NB4 (cell line): ENCODE data around the gene SAXO1.
"Not testable (repeated sequence)": the region's sequence is repeated elsewhere in the genome, so short reads cannot be mapped to it uniquely, and the experiment has no call there.

ENCODE experiments used
- DNase-seq: peaks from one replicate; pipeline ENCODE4 v3.0.0; 2010; ENCODE audit warnings: low read depth
- H3K4me3 ChIP-seq: one replicate; pipeline ENCODE4 v1.5.1; 2011; ENCODE audit warnings: mild to moderate bottlenecking, low read depth, low read length, moderate library complexity
- CTCF ChIP-seq: IDR thresholded peaks from one replicate; pipeline ENCODE4 v1.5.1; 2012; ENCODE audit warnings: low read depth, low read length
- MYC ChIP-seq: IDR thresholded peaks from 2 replicates; pipeline ENCODE4 v1.6.1; 2011; ENCODE audit warnings: low read depth, low read length
- POLR2A ChIP-seq: IDR thresholded peaks from 2 replicates; pipeline ENCODE4 v1.6.1; 2011; ENCODE audit warnings: mild to moderate bottlenecking; ENCODE audit not compliant: insufficient read length; ENCODE audit errors: extremely low read depth
- TF ChIP-seq, protein P1 (sequence below): IDR thresholded peaks from 2 replicates; pipeline ENCODE4 v1.6.1; 2011; ENCODE audit warnings: low read depth, low read length

Gene SAXO1

GRCh38 chr9:19027825-19028224 is 5.2 kb downstream of the SAXO1 start:
- H3K4me3 ChIP-seq: no peak overlapping the region
- no peak for DNase-seq
- TF ChIP-seq CTCF (no peak), MYC (no peak), POLR2A (no peak)
- TF ChIP-seq, protein P1, sequence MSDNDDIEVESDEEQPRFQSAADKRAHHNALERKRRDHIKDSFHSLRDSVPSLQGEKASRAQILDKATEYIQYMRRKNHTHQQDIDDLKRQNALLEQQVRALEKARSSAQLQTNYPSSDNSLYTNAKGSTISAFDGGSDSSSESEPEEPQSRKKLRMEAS: no peak

DNA sequence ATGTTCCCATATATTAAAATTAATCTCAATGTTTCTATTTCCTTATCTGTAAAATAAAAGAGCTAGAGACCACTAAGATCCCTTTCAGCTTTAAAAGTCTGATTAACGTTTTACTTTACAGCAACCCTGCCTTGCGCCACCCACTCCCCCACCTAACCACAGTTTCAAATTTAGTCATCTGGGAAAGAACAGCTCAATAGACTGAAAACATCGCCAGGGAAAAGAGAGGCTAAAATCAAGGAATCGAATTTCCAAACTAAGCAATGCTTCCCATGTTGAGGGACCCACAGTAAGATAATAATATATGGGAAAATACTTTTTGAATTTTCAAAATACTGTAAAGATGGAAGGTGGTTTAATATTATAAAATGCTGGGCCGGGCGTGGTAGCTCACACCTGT is 6.6 kb downstream of the SAXO1 start:
- TF ChIP-seq, protein P1: no peak
- no peak for TF ChIP-seq MYC
- TF ChIP-seq CTCF: no peak
- no peak for TF ChIP-seq POLR2A
- H3K4me3 ChIP-seq: no peak overlapping the region
- peak; percentile 42 for DNase-seq

DNA sequence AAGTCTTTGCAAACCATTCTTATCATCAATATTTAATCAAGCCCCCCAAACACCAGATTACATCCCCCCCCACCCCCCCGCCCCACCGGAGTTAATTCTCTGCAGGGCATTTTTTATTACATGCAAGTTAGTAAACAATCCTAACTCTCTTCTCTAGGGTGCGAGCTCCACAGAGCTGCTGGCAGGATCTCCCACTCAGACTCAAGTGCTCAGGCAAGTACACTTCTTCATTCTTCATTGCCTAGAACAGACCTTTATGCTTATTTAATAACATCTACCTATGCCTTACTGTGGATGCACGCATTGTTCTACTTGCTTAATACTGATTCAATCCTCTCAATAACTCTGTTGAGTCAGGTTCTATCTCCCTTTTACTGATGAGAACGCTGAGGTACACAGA is 9.9 kb downstream of the SAXO1 start:
- TF ChIP-seq MYC: no peak
- no peak for DNase-seq
- H3K4me3 ChIP-seq: no peak overlapping the region

DNA sequence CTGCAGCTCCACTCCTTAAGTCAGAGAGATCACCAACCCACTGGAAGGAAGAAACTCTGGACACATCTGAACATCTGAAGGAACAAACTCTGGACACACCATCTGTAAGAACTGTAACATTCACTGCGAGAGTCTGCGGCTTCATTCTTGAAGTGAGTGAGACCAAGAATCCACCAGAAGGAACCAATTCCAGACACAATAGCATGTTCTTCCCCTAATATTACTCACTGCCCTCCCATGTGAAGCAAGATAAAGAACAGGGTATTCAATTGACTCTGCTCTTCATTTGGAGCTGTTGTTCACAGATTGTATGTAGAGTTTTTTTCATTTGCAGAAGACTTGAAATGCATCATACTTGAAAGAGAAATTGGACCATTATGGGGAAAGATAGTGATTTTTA is 10.8 kb downstream of the SAXO1 start:
- TF ChIP-seq, protein P1: no peak
- TF ChIP-seq POLR2A (no peak), MYC (no peak), CTCF (no peak)
- no peak overlapping the region for H3K4me3 ChIP-seq
- DNase-seq: no peak

- H3K4me3 ChIP-seq, DNase-seq: not testable (repeated sequence)
Measured at GRCh38 chr9:19021649-19022048, 11.4 kb downstream of the SAXO1 start.

- H3K4me3 ChIP-seq: no peak overlapping the region
- no peak for DNase-seq
- TF ChIP-seq MYC (no peak), CTCF (no peak), POLR2A (no peak)
- TF ChIP-seq, protein P1: no peak
Measured at GRCh38 chr9:19020886-19021455, 12.0 kb downstream of the SAXO1 start.

DNA sequence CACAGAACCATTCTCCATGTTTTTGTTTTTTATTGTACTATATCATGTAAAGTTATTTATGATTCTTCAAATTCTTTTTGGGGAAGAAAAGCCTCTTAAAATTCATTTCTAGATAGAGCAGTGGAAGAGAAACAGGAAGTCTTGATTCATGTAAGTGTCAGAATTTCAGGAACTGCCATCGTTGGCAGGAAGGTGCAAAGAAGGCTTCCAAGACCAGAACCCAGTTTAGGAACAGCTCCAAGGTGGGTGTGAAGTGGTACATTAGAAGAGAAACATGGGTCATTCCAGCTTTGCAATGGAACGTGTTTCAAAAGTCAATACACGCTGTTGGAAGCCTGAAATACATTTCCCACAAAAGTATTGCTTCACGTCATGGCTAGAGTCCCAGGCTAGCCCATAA is 14.8 kb downstream of the SAXO1 start:
- H3K4me3 ChIP-seq: no peak overlapping the region
- no peak for DNase-seq
- no peak for TF ChIP-seq MYC
- no peak for TF ChIP-seq CTCF
- TF ChIP-seq, protein P1: no peak
- no peak for TF ChIP-seq POLR2A
